B cell (primary cell): ENCODE measurements around the gene KLHL22.

Experiments used
- EZH2 ChIP-seq: IDR thresholded peaks from 2 replicates; pipeline ENCODE4 v1.6.1; 2012; ENCODE audit warnings: borderline replicate concordance, low read depth, mild to moderate bottlenecking, moderate library complexity, low read length; ENCODE audit not compliant: insufficient read depth, poor library complexity, severe bottlenecking
- TF ChIP-seq, protein P1 (sequence below): fragments of 200-600 bp; IDR thresholded peaks from one replicate; pipeline ENCODE4 v1.8.0; 2022; ENCODE audit warnings: antibody characterized with exemption, mild to moderate bottlenecking

- no peak for TF ChIP-seq EZH2
- TF ChIP-seq, protein P1, sequence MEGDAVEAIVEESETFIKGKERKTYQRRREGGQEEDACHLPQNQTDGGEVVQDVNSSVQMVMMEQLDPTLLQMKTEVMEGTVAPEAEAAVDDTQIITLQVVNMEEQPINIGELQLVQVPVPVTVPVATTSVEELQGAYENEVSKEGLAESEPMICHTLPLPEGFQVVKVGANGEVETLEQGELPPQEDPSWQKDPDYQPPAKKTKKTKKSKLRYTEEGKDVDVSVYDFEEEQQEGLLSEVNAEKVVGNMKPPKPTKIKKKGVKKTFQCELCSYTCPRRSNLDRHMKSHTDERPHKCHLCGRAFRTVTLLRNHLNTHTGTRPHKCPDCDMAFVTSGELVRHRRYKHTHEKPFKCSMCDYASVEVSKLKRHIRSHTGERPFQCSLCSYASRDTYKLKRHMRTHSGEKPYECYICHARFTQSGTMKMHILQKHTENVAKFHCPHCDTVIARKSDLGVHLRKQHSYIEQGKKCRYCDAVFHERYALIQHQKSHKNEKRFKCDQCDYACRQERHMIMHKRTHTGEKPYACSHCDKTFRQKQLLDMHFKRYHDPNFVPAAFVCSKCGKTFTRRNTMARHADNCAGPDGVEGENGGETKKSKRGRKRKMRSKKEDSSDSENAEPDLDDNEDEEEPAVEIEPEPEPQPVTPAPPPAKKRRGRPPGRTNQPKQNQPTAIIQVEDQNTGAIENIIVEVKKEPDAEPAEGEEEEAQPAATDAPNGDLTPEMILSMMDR, result no peak
These were observed 99.7 kb downstream of the KLHL22 start for GRCh38 chr22:20395907-20396287.
